ENCODE measurements around the gene GAS7. TPM values are rescaled to one million over a fixed set of nuclear protein-coding genes. Genes with fewer than 3 reads are reported as not detected.
"Not testable (repeated sequence)": the region's sequence is repeated elsewhere in the genome, so short reads cannot be mapped to it uniquely, and the experiment has no call there.

The GAS7 gene
- total and polyA plus RNA-seq, 2 experiments from 2014 or later = 25.8 to 27.3 TPM

GRCh38 chr17:9925457-9925856, 272.9 kb downstream of the GAS7 start:
- WGBS (ENCODE audit: low lambda C conversion rate, missing lambda C conversion rate) = 96% methylated on average over 11 of the region's 11 CpGs
- DNase-seq (ENCODE audit: low spot score) = no peak
- Histone ChIP-seq H3K79me2 (no peaks in the 10 kb centered on the region), H3K4me2 (no peak overlapping the region), H3K9me2 (replicated peaks; ENCODE audit: insufficient read depth) (no peaks in the 10 kb centered on the region), H3K27ac (no peak overlapping the region), H3K9me3 (ENCODE audit: low read depth) (no peaks in the 10 kb centered on the region), H3K36me3 (replicated peaks; ENCODE audit: insufficient read depth, low read depth) (no peaks in the 10 kb centered on the region), H4K20me1 (ENCODE audit: insufficient read depth, poor library complexity, severe bottlenecking) (no peaks in the 10 kb centered on the region), H3K27me3 (no peaks in the 10 kb centered on the region), H3K4me3 (no peak overlapping the region), H3K4me1 (ENCODE audit: insufficient read depth) (peaks cover 4% of the 10 kb centered on the region), H2AFZ (no peak overlapping the region)
- TF ChIP-seq CTCF (IDR thresholded peaks at IDR 0.05; ENCODE audit: poor library complexity) (no peak), EZH2 (IDR thresholded peaks at IDR 0.05; ENCODE audit: borderline replicate concordance) (no peak), EZH2phosphoT487 (IDR thresholded peaks at IDR 0.05; ENCODE audit: low read depth, severe bottlenecking, unreplicated experiment) (no peak)

GRCh38 chr17:9924735-9925191, 273.6 kb downstream of the GAS7 start:
- H3K9me2 ChIP-seq (replicated peaks; ENCODE audit: insufficient read depth) = no peaks in the 10 kb centered on the region
- H3K4me1 ChIP-seq (ENCODE audit: insufficient read depth) = peaks cover 4% of the 10 kb centered on the region
- no peaks in the 10 kb centered on the region for H4K20me1 ChIP-seq (ENCODE audit: insufficient read depth, poor library complexity, severe bottlenecking)
- H3K9me3 ChIP-seq (ENCODE audit: low read depth) = no peaks in the 10 kb centered on the region
- no peaks in the 10 kb centered on the region for H3K27me3 ChIP-seq
- no peaks in the 10 kb centered on the region for H3K36me3 ChIP-seq (replicated peaks; ENCODE audit: insufficient read depth, low read depth)
- H3K4me3 ChIP-seq = no peak overlapping the region
- no peak overlapping the region for H2AFZ ChIP-seq
- no peak overlapping the region for H3K4me2 ChIP-seq
- H3K79me2 ChIP-seq = no peaks in the 10 kb centered on the region
- H3K27ac ChIP-seq = no peak overlapping the region
- peak; percentile 84 for DNase-seq (ENCODE audit: low spot score)
- TF ChIP-seq EZH2 (IDR thresholded peaks at IDR 0.05; ENCODE audit: borderline replicate concordance) (no peak), CTCF (IDR thresholded peaks at IDR 0.05; ENCODE audit: poor library complexity) (peak; percentile 89)
- 26% methylated on average over 6 of the region's 6 CpGs for WGBS (ENCODE audit: low lambda C conversion rate, missing lambda C conversion rate)

- Histone ChIP-seq H2AFZ (no peak overlapping the region), H3K27ac (no peak overlapping the region), H3K4me3 (no peak overlapping the region), H3K9me3 (ENCODE audit: low read depth) (no peaks in the 10 kb centered on the region), H4K20me1 (ENCODE audit: insufficient read depth, poor library complexity, severe bottlenecking) (no peaks in the 10 kb centered on the region), H3K79me2 (no peaks in the 10 kb centered on the region), H3K9me2 (replicated peaks; ENCODE audit: insufficient read depth) (no peaks in the 10 kb centered on the region), H3K4me1 (ENCODE audit: insufficient read depth) (no peaks in the 10 kb centered on the region), H3K36me3 (replicated peaks; ENCODE audit: insufficient read depth, low read depth) (no peaks in the 10 kb centered on the region), H3K27me3 (no peaks in the 10 kb centered on the region), H3K4me2 (no peak overlapping the region)
- TF ChIP-seq CTCF (IDR thresholded peaks at IDR 0.05; ENCODE audit: poor library complexity) (no peak), EZH2phosphoT487 (IDR thresholded peaks at IDR 0.05; ENCODE audit: low read depth, severe bottlenecking, unreplicated experiment) (no peak), EZH2 (IDR thresholded peaks at IDR 0.05; ENCODE audit: borderline replicate concordance) (no peak)
- no peak for DNase-seq (ENCODE audit: low spot score)
- 96% methylated on average over 14 of the region's 14 CpGs for WGBS (ENCODE audit: low lambda C conversion rate, missing lambda C conversion rate)
Observed at GRCh38 chr17:9922012-9922848, 276.2 kb downstream of the GAS7 start.

- H4K20me1 ChIP-seq (ENCODE audit: insufficient read depth, poor library complexity, severe bottlenecking); H3K4me1 ChIP-seq (ENCODE audit: insufficient read depth); H3K9me3 ChIP-seq (ENCODE audit: low read depth); DNase-seq (ENCODE audit: low spot score); H3K79me2 ChIP-seq; H2AFZ ChIP-seq; H3K9me2 ChIP-seq (replicated peaks; ENCODE audit: insufficient read depth); H3K4me2 ChIP-seq; H3K4me3 ChIP-seq; H3K36me3 ChIP-seq (replicated peaks; ENCODE audit: insufficient read depth, low read depth); H3K27me3 ChIP-seq; H3K27ac ChIP-seq: not testable (repeated sequence)
- 98% methylated on average over 13 of the region's 13 CpGs for WGBS (ENCODE audit: low lambda C conversion rate, missing lambda C conversion rate)
Observed at GRCh38 chr17:9921216-9921615, 277.2 kb downstream of the GAS7 start.
